Heart right ventricle (tissue), 16 donors: Measurements from ENCODE around the gene PRDM16. TPM values are rescaled to one million over a fixed set of nuclear protein-coding genes. Genes with fewer than 3 reads are reported as not detected.

Source experiments
- ATAC-seq, 8 donors: fragments of 200-7000 bp; cut with Tn5 transposase; one replicate each; pipeline ENCODE4 v1.9.1; 2020; ENCODE audit warnings: mild to moderate bottlenecking in 8 of 8, moderate library complexity in 8 of 8, moderate number of reproducible peaks in 1 of 8
- DNase-seq, 2 donors: peaks; one replicate each; pipeline ENCODE4 v3.0.0-alpha.2; 2020
- H3K27ac ChIP-seq, 10 donors: fragments of 200-600 bp; sonication (generic) in 2 of 10; one replicate each; pipeline versions ENCODE4 v1.5.0 to v1.8.0; 2020 to 2022; ENCODE audit warnings: mild to moderate bottlenecking in 3 of 10
- H3K27me3 ChIP-seq, 7 donors: fragments of 200-600 bp; one replicate each; pipeline ENCODE4 v1.8.0; 2021 to 2022; ENCODE audit warnings: mild to moderate bottlenecking in 2 of 7
- H3K36me3 ChIP-seq, 9 donors: fragments of 200-600 bp; sonication (generic) in 1 of 9; one replicate each; pipeline versions ENCODE4 v1.5.0 to v1.8.0; 2020 to 2022; ENCODE audit warnings: mild to moderate bottlenecking in 2 of 9
- H3K4me1 ChIP-seq, 9 donors: fragments of 200-600 bp; sonication (generic) in 1 of 9; one replicate each; pipeline versions ENCODE4 v1.5.0 to v1.8.0; 2020 to 2022; ENCODE audit warnings: mild to moderate bottlenecking in 4 of 9
- H3K4me3 ChIP-seq, 10 donors: fragments of 200-600 bp; sonication (generic) in 2 of 10; one replicate each; pipeline versions ENCODE4 v1.5.0 to v1.8.0; 2020 to 2022; ENCODE audit warnings: mild to moderate bottlenecking in 7 of 10, moderate library complexity in 2 of 10
- H3K9me3 ChIP-seq, 11 donors: fragments of 200-600 bp in 10 of 11; sonication (generic) in 2 of 11; one replicate each; pipeline versions ENCODE4 v1.5.0 to v1.8.0; 2013 to 2022; ENCODE audit warnings: mild to moderate bottlenecking in 2 of 11, control low read depth in 1 of 11, moderate library complexity in 1 of 11
- WGBS, 2 donors: extraction: QIAGEN DNeasy Blood & Tissue Kit; methylation state at CpG; one replicate each; pipeline ENCODE4 v1.1.7; 2013; ENCODE audit warnings: inconsistent platforms in 1 of 2; 5-methylcytosine and 5-hydroxymethylcytosine counted together
- intact Hi-C, 10 donors: fragments of 100-400 bp; cut with DNase I; formaldehyde crosslinking; loops; one replicate each; pipeline versions ENCODE4 v1.11.1 to v1.14.2; 2022
- polyA plus RNA-seq, 2 donors: library from polyadenylated mRNA; stranded (reverse); fragments of 200-250 nt; gene quantifications; one replicate each; pipeline ENCODE4 v1.2.3, GENCODE V29; 2013
- total RNA-seq, 10 donors: library from RNA; stranded (reverse); fragmentation: NEBNext Ultra II Directional in 3 of 10; extraction: Animal tissue kit (Norgen Biotek cat#: 25700) in 3 of 10; gene quantifications; one replicate each; pipeline versions ENCODE4 v1.2.1 to v1.2.4, GENCODE V29; 2021 to 2023
- TF ChIP-seq, protein P1 (sequence below), 9 donors: fragments of 200-600 bp; sonication (generic) in 2 of 9; IDR thresholded peaks; one replicate each; pipeline versions ENCODE4 v1.5.0 to v1.8.0; 2021 to 2022; ENCODE audit warnings: antibody characterized with exemption in 9 of 9, mild to moderate bottlenecking in 5 of 9, moderate library complexity in 1 of 9
- donor health status: Arrhythmogenic right ventricular cardiomyopathy.
- donor health status: ischemic (EF 13 %, LVEDD 7.1; RV severe dilation, severe dysfunction).
- donor health status: healthy with polysubstance abuse.
- donor health status: DM: no; HTN: yes; CAD: no.
- donor health status: DM: no; HTN: no; CAD: no.
- donor health status: ischemic (EF 25% LVEDD 6.9; RV normal size, moderate dysfunction).
- donor health status: ischemic (EF 25% LVEDD 5.7; RV mildly dilated, moderate dysfunction).
- donor health status: healthy.
- donor health status: DM: yes; HTN: yes; CAD: no.
- donor health status: Ischemic cardiomyopathy.
- donor health status: ischemic (EF 35%, LVEDD 5.7; RV mildly dilated, moderate dysfunction).
- donor health status: nonischemic (EF 11% LVEDD 7.7; RV severe dilation, severe dysfunction).
- donor health status: DM: yes; HTN: yes; CAD: no.
- donor health status: PGD.
- donor health status: ischemic (EF 29% LVEDD 5.4; RV normal size, mild dysfunction).
- donor health status: nonischemic (EF 23%, LVEDD 6.1; RV moderate dilation, normal function).

Gene PRDM16
- total and polyA plus RNA-seq, 12 donors: 4.1 to 25.9 (median 14.8) TPM

DNA sequence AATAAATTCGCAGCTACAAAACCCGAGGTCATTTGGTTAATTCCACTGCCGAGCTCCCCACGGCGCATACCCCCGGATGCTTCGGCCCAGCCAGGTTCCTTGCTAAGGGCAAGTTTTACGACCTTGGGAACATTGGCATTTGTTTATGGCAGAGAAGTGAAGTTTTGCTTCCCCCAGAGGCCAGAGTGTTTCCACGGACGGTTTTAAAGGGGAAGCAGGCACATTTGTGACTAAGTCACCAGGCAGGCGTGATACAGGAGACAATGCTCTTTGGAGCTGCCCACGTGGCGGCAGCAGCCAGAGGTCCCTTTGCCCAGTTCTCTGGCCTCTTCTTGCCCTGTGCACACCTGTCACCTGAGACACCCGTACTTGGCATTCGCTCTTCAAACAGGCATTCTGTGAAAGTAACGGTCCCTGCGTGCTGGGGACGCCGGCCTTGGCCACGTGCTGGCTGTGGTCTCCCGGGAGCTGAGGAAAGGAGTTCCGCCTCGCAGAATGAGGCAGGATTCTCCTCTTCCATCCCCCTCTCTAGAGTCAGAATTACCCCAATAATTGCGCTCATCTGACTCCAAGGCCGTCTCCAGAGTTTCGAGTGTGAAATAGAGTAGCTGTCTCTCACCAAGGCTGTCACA, 138.3 kb downstream of the PRDM16 start:
- Histone ChIP-seq H3K27ac (no peak overlapping the region), H3K36me3 (no peaks in the 10 kb centered on the region), H3K9me3 (no peaks in the 10 kb centered on the region), H3K4me1 (peaks cover 0 to 18% (median 6%) of the 10 kb centered on the region in 9 donors), H3K4me3 (no peak overlapping the region), H3K27me3 (peaks cover 0 to 6% (median 0%) of the 10 kb centered on the region in 7 donors)
- peak in 7 of 8 donors; percentile 22 to 46 (median 41) for ATAC-seq
- DNase-seq: no peak
- WGBS, 2 donors: 61 to 67% methylated on average over 26 of the region's 26 CpGs
- TF ChIP-seq, protein P1, sequence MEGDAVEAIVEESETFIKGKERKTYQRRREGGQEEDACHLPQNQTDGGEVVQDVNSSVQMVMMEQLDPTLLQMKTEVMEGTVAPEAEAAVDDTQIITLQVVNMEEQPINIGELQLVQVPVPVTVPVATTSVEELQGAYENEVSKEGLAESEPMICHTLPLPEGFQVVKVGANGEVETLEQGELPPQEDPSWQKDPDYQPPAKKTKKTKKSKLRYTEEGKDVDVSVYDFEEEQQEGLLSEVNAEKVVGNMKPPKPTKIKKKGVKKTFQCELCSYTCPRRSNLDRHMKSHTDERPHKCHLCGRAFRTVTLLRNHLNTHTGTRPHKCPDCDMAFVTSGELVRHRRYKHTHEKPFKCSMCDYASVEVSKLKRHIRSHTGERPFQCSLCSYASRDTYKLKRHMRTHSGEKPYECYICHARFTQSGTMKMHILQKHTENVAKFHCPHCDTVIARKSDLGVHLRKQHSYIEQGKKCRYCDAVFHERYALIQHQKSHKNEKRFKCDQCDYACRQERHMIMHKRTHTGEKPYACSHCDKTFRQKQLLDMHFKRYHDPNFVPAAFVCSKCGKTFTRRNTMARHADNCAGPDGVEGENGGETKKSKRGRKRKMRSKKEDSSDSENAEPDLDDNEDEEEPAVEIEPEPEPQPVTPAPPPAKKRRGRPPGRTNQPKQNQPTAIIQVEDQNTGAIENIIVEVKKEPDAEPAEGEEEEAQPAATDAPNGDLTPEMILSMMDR (IDR thresholded peaks at IDR 0.05): no peak
- intact Hi-C loops: no loop called here

DNA sequence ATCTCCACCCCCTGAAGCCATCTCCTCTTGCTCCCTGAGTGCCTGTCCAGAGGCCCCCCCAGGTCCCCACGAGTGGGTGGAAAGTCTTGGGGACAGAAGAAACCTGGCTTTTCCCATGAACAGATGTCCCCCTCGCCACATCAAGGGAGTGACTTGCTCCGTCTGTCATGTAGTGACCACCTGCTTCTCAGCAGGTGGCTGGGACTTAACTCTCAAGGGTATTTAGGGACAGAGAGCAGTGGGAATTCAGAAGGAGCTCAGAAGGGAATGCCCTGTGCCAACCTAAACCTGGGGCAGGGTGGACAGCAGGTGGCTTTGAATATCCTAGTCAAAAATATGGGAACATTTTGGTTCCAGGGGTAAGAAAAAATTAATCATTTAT, 139.8 kb downstream of the PRDM16 start:
- Histone ChIP-seq H3K27ac (no peak overlapping the region), H3K36me3 (no peaks in the 10 kb centered on the region), H3K4me3 (no peak overlapping the region), H3K4me1 (peaks cover 0 to 24% (median 6%) of the 10 kb centered on the region in 9 donors), H3K9me3 (no peaks in the 10 kb centered on the region), H3K27me3 (no peaks in the 10 kb centered on the region)
- intact Hi-C loops: no loop called here
- ATAC-seq (no peak), DNase-seq (no peak)
- 84 to 85% methylated on average over 3 of the region's 3 CpGs for WGBS, 2 donors
- TF ChIP-seq, protein P1 (IDR thresholded peaks at IDR 0.05): no peak

DNA sequence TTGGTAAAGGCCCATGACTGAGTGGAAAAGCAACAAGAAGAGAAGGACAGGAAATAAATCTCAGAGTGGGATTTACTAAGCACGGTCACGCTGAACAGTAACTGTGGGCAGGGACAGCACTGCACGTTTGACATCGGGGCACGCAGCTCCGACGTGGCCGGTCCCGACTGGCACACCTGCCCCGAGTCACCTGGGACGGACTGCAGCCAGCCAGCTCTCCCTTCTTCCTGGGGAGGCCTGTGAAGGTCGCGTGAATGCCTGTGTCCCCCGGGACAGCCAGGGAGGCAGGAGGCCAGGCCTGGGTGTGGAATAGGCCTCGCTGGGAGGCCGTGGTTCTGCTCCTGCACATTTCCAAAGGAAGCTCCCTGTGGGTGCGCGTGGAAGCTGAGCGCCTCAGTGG, 140.2 kb downstream of the PRDM16 start:
- TF ChIP-seq, protein P1 (IDR thresholded peaks at IDR 0.05): no peak
- no peak overlapping the region for H3K4me3 ChIP-seq
- H3K9me3 ChIP-seq: no peaks in the 10 kb centered on the region
- peaks cover 0 to 27% (median 7%) of the 10 kb centered on the region in 9 donors for H3K4me1 ChIP-seq
- no peak for DNase-seq
- no peaks in the 10 kb centered on the region for H3K27me3 ChIP-seq
- WGBS, 2 donors: 81 to 89% methylated on average over 19 of the region's 19 CpGs
- no peak overlapping the region for H3K27ac ChIP-seq
- no peak for ATAC-seq
- intact Hi-C loops: no loop called here
- no peaks in the 10 kb centered on the region for H3K36me3 ChIP-seq

DNA sequence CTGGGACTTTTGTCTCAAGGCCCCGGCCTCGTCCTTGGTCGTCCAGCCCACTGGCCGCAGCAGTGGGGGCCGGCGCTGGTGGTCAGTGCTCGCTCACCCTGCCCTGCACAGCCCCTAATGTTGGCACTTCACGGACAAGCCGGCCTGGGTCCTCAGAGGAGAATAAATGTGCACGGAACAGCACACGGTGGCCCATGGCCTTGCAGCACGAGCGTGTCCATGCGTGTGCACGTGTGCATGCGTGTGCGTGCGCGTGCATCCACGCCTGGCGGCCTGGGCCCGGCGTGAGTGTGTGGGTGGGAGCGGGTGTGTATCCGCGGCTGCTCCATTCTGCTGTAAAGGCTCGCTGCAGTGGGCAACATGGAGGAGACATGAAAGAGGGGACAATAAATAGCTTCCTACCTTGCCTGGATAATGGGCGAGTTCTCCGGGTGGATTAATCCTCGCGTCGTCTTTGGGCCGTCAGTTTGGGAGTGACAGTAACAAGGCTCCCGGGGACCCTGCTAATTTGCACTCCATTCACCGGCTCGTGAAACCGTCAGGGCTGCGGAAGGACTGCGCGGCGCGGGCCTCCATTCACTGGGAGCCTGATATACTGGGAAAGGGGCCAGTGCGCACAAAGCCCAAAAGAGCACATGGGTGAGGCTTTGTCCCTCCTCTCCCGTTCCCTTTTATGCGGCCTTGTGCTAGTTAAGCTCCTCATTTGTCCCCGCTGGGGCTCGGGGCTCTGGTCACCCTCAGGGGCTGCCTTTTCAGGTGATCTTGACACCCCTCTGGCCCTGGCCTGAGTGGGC, 142.8 kb downstream of the PRDM16 start:
- Histone ChIP-seq H3K36me3 (no peaks in the 10 kb centered on the region), H3K4me3 (no peak overlapping the region), H3K4me1 (peaks cover 0 to 23% (median 7%) of the 10 kb centered on the region in 9 donors), H3K9me3 (no peaks in the 10 kb centered on the region), H3K27ac (no peak overlapping the region), H3K27me3 (no peaks in the 10 kb centered on the region)
- intact Hi-C loops: no loop called here
- 93% methylated on average over 47 of the region's 47 CpGs for WGBS, 2 donors
- TF ChIP-seq, protein P1 (IDR thresholded peaks at IDR 0.05): no peak
- DNase-seq (no peak), ATAC-seq (no peak)
